ENCODE data around the gene CXADR. TPM values are rescaled to one million over a fixed set of nuclear protein-coding genes. Genes with fewer than 3 reads are reported as not detected.

Gene CXADR
- total RNA-seq, 1 experiment from 2014 or later = 152 TPM

DNA sequence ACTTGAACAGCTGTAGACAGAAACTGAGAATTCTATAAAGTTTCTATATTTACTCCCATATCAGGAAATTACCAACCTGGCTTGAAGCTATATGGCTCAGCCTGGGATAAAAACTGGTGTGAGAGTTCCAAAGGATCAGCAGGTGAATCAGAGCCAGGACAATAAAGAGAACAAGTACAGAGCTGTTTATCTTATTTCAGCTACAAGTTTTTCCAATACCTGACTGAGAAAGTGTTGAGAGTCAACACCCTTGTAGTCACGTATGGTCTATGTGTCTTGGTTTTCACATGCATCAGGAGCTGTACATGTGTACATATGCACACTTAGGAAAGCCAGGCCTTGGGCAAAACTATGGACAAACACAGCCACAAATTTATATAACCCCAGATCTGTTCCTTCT, 40.7 kb upstream of the CXADR start:
- Histone ChIP-seq H3K79me1 (ENCODE audit: insufficient read depth, low read depth, low read length, poor library complexity, severe bottlenecking) (no peaks in the 10 kb centered on the region), H2BK20ac (ENCODE audit: low read depth, low read length, poor library complexity, severe bottlenecking) (no peak overlapping the region), H2BK12ac (ENCODE audit: insufficient read length, low read depth, low read length) (no peak overlapping the region), H2BK120ac (ENCODE audit: low read depth, low read length, poor library complexity, severe bottlenecking) (no peak overlapping the region), H3K4ac (ENCODE audit: low read depth, low read length) (no peak overlapping the region), H2AK5ac (ENCODE audit: insufficient read length, low read length) (no peak overlapping the region), H2BK5ac (ENCODE audit: insufficient read length, low read length) (no peak overlapping the region), H3K79me2 (ENCODE audit: insufficient read depth, low read length) (no peaks in the 10 kb centered on the region), H3K4me1 (ENCODE audit: insufficient read depth, low read length) (no peaks in the 10 kb centered on the region), H3K9ac (ENCODE audit: extremely low read depth, insufficient read length, low read length) (no peak overlapping the region), H2BK15ac (ENCODE audit: low read depth, low read length) (no peak overlapping the region), H3K27ac (ENCODE audit: insufficient read length, low read depth, low read length) (no peak overlapping the region), H3K9me3 (ENCODE audit: control insufficient read depth, low read depth, low read length) (no peaks in the 10 kb centered on the region), H3T11ph (ENCODE audit: low read length) (no peak overlapping the region), H3K56ac (ENCODE audit: insufficient read length, low read depth, low read length) (no peak overlapping the region), H3K23ac (ENCODE audit: insufficient read length, low read depth, low read length) (no peak overlapping the region), H3K14ac (ENCODE audit: insufficient read depth, low read length) (no peak overlapping the region), H4K8ac (replicated peaks; ENCODE audit: insufficient read length, low read depth, low read length) (no peak overlapping the region), H3K27me3 (ENCODE audit: insufficient read depth, low read length) (no peaks in the 10 kb centered on the region), H2AFZ (ENCODE audit: low read length) (no peak overlapping the region), H4K91ac (ENCODE audit: insufficient read length, low read depth, low read length) (no peak overlapping the region), H3K18ac (ENCODE audit: insufficient read length, low read depth, low read length) (no peak overlapping the region), H4K5ac (ENCODE audit: insufficient read length, low read depth, low read length) (no peak overlapping the region), H3K23me2 (ENCODE audit: insufficient read length, low read depth, low read length, poor library complexity, severe bottlenecking) (no peaks in the 10 kb centered on the region), H3K4me2 (ENCODE audit: insufficient read depth, insufficient read length, low read length) (no peak overlapping the region), H4K20me1 (ENCODE audit: control insufficient read depth, insufficient read depth, insufficient read length) (no peaks in the 10 kb centered on the region)
- Mint-ChIP-seq H3K27ac (no peak overlapping the region), H3K9me3 (peaks cover 2 to 3% of the 10 kb centered on the region in 2 experiments; a peak in 2 of 5 replicates), H3K27me3 (ENCODE audit: low read depth) (no peaks in the 10 kb centered on the region), H3K4me1 (peaks cover 8 to 9% of the 10 kb centered on the region in 2 experiments), H3K4me3 (no peak overlapping the region), H3K36me3 (ENCODE audit: insufficient read depth in 1 of 3, low read depth in 3 of 3) (no peaks in the 10 kb centered on the region; a peak in 1 of 7 replicates)
- WGBS (ENCODE audit: extremely low coverage, insufficient read length, low lambda C conversion rate) = no CpG with 5 or more reads among the region's 1 CpG
- TF ChIP-seq CTCF (conservative IDR thresholded peaks at IDR 0.05) = no peak
- DNase-seq = no peak

Data from H9 (cell line).